GM21737 (cell line): ENCODE results near the gene DPYD.

ENCODE experiments used
- ATAC-seq: cut with Tn5 transposase; IDR thresholded peaks from one replicate; pipeline ENCODE4 v1.9.1; 2021; ENCODE audit warnings: mild to moderate bottlenecking, moderate library complexity; ENCODE audit not compliant: unreplicated experiment

The DPYD gene

DNA sequence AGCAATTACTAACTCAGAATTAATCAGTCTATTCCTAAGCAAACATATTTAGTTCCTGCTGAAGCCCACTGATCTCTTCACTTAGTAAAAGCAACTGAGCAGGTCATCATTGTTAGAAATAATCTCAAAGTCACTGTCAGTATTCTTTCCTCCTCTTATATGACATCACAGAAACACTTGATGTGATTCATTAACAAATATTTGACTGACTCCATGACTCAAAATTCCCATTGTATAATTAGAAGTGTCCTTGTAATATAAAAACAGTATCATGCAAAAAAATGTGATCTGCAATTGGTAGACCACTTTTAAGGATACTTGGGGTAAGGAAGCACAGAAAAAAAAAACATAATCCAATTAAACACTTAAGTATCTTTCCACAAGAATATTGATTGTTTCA is 194.4 kb downstream of the DPYD start:
- ATAC-seq = no peak

DNA sequence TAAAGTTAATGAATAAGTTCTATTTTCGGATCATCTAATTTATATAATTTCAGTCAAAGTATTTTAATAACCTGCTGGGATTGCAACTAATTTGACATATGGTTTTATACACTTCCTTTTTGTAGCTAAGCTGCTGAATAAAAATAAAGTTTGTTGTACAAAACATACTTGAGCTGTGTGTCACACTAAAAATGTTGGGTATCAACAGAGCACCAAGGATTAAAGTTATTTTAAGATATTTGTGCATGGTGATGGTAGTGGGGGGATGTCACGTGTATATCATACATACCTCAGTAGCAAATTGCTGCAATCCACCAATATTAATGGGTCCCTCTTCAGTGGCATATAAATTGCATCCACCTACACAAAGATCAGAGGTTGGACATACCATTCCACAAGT is 199.6 kb downstream of the DPYD start:
- no peak for ATAC-seq

DNA sequence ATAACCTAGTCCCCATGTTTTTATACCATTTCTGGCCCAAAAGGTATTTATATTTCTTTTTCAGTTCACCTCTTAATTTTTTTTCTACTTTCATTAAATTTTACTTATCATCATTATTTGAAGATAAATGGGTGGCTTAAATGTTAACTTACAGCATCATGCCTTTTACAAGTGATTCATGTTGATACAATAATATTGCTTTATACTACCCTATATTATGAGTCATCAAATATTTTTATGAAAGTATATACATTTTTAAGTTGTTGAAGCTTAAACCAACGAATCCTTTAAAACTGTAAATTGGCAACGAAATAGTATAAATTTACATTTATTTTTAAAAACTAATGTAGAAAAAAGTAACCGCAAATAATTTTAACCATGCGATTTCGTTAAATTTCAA is 207.9 kb downstream of the DPYD start:
- no peak for ATAC-seq

DNA sequence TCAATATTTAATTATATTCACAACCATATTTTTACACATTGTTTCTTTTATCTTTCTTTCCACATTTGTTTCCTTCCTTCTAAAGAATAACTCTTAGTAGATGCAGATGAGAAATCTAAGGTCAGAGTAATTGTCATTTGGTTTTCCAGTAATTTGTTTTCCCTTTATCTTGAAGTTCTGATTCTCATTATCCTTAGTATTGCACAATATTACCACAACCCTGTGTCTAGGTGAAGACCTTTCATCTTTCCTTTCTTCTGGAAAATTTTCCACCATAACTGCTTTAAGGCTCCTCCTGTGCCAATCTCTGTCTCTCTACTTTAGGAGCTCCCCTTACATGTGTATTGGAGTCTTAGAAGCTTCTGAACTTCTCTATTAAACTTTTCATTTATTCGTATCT is 209.0 kb downstream of the DPYD start:
- ATAC-seq = no peak

DNA sequence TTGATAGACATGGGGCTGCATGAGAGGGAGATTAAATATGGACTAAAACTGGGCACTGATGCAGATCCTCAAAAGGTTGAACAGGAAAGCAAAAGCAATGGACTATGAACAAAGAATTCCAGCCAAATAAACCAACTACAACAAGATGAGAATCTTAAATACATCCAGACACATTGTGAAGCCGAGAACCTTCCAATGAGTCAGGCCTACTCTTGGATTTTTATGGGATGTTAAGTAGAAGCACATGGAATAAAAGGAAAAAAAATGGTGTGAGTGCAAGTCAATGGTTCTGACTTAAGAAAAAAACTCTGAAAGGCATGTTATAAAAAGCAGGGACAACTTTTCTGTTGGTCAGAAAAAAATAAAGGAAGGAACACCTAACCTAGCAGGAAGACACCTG is 227.2 kb downstream of the DPYD start:
- no peak for ATAC-seq

DNA sequence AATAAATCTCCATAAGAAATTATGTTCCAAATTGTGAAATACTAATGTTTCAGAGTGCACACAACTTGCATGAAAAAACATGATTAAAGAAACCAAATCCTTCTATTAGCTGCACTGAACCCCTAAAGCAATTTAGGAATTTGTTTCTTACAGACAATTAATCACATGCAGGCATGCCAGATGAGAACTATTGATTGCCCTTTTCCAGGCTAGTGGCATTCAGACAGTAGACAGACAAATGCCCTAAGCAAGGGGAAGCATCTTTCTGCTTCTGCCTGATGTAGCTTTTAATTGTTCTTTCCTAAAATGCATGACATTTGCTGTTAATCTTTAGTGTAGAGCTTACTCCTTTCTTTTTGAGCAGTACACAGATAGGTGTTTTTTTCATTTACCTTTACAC is 229.5 kb downstream of the DPYD start:
- no peak for ATAC-seq

DNA sequence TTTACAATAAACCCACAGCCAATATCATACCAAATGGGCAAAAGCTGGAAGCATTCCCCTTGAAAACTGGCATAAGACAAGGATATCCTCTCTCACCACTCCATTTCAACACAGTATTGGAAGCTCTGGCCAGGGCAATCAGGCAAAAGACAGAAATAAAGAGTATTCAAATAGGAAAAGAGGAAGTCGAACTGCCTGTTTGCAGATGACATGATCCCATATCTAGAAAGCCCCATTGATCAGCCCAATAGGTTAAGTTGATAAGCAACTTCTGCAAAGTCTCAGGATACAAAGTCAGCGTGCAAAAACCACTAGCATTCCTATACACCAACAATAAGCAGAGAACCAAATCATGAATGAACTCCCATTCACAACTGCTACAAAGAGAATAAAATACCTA is 235.5 kb downstream of the DPYD start:
- no peak for ATAC-seq

DNA sequence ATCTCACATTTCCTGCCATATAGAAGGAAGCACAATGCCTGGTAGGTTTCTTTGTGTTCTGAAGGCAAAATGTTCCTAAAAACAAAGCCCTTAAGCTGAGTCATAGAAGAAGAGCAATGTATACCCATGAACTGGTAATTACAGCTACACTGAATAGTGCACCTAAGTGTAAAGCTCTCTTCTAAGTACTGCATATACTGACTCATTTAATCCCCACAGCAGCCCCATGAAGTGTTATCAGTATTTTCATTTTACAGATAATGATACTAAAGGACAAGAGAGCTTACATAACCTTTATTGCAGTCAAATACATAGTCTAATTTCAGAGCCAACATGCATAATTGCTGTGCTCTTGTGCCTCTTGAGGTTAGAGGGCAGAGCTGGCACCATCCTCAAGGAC is 239.9 kb downstream of the DPYD start:
- no peak for ATAC-seq

DNA sequence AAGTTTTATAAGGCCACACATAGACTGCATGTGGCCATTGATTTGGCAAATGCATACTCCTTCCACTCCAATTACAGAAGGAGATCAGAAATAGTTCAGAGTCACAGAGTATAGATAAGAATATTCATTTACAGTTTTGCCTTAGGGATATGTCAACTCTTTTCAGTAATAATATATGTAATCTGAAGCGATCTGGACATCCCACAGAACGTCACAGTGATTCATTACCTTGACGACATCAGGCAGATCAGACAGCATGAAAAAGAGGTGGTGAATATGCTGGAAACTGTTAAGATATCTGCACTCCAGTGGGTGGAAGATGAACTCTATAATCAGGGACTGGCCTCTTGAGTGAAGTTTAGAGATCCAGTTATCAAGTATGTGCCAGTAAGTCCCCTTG is 240.4 kb downstream of the DPYD start:
- no peak for ATAC-seq

DNA sequence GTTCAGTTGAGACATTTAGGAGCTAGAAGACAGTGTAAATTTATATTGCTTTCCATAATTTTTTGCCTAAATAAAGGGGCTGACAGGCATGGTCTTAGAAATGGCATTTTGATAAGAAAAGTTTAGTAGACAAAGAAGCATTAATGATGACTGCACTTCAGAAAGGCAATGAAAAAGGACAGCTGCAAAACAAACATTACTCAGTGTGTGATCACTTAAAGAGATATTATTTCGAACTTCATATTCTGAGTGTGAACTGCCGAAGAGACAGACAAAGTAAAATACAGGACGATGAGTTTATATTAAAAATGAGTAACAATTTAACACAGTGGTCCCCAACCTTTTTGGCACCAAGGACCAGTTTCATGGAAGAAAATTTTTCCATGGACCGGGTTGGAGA is 243.1 kb downstream of the DPYD start:
- ATAC-seq = no peak

DNA sequence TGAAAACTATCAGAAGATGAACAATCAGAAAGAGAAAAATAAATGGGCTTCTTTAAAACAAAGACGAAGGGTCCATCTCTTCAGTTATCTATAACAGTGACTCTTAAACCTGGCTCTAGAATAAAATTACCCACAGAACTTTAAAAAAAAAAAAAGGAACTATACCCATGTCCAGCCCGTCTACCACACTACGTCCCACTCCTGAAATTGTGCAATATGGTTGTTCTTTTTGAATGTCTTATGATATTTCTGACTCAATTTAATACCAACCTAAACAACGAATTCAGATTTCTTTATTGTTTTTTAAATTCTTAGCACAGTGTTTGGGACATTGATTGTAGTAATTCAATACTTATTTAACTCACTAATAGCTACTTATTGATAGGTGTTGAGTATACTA is 246.3 kb downstream of the DPYD start:
- no peak for ATAC-seq

DNA sequence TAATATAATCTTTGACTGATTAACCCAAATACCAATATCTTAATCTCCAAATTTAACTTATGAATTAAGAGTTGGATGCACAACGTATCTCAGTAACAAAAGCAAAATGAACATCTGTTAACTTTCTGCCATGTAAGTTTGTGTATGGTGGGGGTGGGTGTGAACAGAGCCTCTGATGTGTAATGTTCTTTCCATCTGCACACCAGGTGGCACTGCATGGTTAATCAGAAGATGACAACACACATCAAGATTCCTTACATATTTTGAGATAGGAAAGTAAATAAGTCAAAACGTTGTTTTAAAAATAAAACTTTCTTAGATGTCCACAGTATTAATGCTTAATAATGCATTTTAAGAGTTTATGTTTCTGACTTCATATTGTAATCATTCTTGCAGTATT is 251.9 kb downstream of the DPYD start:
- ATAC-seq = no peak

DNA sequence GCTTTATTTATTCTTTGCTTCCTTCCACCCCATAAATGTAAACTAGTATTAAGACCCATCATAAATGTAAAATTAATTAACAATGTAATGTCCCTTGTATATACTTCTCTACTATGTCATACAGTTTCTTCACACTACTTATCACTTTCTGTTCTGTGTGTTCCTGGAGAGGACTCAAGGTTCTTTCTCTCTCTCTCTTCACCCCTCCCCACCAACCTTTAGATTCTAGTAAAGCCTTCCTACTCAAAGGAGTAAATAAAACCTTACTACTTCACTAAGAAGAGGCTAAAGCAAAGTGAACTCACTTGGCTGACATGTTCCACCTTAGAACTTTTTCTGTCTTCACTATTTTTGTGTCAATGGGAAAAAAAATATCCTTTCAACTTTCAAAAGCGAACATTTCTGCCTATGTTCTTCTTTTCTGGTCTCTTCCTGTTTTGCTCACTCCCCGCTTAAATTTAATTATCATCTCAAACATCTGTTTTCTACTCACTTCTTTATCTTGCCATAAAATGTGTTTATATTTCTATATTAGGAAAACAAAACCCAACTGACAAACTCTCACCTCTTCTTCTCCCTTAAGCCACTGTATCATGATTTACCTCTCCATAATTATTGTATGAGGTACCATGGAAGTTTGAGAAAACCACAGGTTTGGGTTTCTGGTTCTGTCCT is 260.3 kb downstream of the DPYD start:
- no peak for ATAC-seq

DNA sequence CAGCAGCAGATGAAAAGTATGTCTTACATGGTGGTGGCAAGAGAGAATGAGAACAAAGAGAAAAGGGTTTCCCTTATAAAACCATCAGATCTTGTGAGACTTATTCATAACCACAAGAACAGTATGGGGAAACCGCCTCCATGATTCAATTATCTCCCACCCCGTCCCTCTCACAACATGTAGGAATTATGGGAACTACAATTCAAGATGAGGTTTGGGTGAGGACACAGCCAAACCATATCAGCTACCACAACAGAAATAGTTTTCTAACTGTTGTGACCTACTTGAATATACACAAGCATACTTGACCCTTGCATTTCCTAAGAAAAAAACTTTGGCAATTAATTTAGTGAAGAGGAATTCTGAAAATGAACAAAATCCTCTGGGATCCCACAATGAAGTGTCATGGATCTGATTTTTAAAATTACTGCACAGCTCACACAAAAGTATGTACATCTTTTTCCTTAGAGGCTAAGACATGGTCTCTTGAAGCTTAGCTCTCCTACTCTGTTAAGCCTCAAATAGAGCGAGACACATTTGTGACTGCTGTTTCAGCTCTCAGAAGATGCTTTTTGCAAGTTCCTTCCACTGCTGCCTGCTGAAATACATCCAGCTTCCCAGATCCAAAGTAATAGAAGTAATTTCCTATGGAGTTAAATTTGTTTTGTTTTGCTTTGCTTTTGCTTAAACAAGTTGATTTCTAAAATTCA is 265.8 kb downstream of the DPYD start:
- ATAC-seq = no peak

DNA sequence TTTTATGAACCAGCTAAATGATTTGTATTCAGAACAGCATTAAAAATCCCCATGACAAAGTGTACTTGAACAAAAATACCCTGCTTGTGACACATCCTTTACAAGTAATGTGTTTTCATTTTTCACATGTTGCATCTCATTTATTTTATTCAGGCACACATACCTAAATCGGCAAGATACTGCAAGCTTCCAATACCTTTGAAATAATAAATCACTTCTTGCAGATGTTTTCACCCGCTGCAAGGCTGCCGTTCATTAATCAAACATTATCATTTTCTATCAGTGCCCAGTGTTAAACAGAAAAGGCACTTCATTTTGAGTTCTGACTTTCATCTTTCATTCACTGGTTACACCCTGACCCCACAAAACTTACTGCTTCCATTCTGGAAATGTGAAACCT is 269.6 kb downstream of the DPYD start:
- no peak for ATAC-seq

DNA sequence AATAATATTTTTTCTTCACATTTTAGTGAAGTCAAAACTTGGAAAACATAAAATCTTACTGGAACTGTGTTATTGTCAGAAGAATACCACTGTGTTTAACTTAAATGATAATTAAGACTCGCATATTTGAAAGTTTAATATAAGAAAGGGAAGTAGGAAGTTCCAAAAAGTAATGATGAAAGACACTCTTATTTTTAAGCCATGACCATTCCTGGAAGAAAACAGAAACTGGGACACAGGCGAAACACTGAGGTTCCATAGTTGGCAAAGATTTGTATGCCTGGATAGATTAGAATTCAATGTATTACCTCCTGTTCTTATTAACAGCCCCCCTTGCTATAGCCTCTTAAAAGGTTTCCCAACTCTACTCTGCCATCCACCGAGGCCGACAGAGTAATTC is 271.2 kb downstream of the DPYD start:
- ATAC-seq = no peak

DNA sequence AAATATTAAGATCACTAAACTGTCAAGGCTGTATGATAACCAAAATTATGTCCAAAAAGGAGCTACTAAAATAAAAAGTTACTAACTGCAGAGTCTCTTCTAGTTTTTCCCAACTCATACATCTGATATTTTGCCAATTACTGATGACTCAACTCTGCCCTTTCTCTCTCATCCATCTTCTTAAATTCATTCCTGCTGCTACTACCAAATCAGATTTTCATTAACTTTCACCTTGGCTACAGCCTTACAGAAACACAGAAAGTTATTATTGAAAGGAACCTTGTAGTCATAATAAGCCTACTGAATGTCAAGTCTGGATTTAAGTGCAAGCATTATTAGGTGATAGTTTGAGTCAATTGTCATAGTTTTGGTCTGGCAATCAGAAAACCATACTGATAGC is 273.1 kb downstream of the DPYD start:
- ATAC-seq = no peak

DNA sequence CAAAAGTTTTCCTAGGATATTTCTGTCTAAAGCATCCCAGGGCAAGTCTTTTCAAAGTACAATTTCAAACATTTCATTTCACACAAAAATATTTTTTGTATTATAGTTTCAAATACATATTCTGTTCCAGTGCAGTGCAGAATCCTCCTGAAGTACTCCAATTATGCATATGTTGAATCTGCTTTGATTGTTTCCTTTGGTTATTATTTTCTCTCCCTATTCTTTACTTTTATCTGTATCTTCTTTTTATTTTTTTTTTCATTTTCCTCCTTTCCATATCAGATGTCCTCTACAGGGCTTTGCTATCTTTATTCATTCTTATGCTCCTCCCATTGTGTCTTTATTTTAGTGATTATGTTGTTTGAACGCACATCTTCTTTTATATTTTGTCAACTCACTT is 274.8 kb downstream of the DPYD start:
- no peak for ATAC-seq

DNA sequence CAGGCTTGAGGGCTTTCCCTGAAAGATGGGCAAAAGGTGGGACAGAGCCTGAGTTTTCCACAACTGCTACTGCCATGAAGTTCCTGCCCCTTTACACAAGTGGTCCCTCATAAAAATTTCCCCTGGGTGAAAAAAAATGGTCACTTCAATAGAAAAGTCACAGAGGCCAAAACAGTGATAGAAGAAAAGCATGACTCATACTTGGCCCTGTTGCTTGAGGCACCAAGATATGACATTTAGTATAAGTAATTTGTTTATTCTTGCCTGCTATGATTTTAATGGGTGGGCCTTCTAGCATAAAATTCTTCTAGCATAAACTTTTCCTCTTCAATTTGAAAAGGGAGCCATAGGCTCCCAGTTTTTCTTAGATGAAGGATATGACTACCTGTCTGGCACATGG is 280.2 kb downstream of the DPYD start:
- ATAC-seq = no peak

DNA sequence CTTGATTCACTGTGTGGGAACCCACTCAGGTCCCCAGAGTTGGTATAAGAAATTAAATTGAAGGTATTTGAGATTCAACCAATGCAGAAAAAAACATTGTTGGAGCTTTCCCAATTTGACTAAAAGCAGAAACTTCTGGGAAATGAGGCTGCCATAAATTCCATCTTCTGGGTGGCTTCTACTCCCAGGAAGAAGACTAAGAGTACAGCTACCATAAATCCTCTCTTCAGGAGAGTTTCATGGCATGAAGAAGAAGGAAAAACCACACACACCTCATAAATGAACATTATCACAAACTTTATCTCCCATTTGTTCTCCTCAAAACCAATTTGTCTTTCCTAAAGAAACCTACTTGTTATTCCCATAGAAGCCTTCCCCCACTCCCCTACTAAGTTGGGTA is 283.9 kb downstream of the DPYD start:
- no peak for ATAC-seq

DNA sequence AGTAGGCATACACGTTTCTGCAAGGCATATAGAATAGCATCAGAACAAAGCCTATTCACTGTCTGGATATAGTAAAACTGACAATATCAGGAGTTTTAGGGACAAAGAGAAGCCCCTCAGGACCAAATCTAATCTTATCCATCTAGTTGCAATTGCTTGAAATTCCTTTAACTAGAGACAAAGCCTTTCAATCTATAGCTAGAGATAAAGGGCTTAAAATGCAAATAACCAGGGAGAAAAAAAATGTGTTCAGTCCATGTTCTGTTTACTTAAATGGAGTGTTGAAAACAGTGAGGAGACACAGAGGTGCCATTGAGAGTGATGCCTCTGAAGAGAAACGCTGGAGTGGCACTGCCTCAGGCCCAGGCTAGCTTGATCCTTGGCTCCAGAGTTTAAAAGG is 286.1 kb downstream of the DPYD start:
- no peak for ATAC-seq

DNA sequence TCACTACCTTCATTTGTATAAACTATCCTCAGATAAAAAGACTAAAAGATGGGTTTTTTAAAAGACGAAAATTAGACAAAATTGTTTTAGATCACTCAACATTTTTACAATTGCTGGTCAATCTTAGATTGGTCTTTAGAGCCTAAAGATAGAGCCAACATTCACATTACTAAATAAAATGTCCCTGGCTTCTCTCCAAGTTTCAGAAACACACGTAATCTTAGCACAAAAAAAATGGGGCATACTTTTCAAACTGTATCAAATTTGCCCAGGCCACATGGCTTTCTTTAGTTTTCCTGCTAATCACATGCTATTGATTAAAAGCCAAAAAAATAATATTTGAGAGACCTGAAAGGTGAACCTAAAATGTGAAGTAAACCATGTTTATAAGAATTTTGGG is 288.1 kb downstream of the DPYD start:
- ATAC-seq = no peak

DNA sequence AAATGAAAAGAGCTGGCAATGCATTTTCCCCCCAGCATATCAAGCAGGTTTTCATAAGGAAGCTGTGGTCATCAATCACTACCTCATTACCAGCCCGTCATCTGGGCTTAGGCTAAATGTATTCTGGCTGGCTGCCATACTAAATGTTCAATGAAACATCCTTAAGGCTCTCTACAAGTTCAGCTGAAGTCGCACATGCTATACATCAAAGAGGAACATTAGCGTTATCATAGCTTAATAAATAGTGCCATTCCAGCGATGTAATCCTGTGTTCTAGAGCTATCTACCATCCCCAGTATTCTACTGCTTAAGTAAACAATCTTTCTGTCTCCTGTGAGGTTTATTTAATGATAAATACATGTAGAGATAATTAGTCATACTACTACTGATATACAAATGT is 288.8 kb downstream of the DPYD start:
- ATAC-seq = no peak
